ENCODE measurements around the gene CACNA1E. TPM values are rescaled to one million over a fixed set of nuclear protein-coding genes. Genes with fewer than 3 reads are reported as not detected.

The CACNA1E gene
- total RNA-seq, 1 donor from 2014 or later: not detected

DNA sequence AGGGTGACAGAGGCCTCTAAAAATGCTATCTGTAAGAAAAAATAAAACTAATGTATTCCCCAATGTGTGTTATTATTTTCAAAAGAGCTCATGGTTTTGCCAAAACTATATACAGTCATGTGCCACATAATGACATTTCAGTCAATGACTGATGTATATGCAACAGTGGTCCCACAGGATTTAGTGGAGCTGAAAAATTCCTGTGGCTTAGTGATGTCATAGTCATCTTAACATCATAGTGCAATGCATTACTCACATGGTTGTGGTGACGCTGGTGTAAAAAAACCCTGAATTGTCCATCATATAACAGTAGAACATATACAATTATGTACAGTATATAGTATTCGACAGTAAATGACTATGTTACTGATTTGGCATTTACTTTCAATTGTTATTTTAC lies 172.4 kb downstream of the CACNA1E start:
- TF ChIP-seq POLR2A (IDR thresholded peaks at IDR 0.05) (no peak), POLR2AphosphoS5 (IDR thresholded peaks at IDR 0.05; ENCODE audit: insufficient read depth in 1 of 2, low read depth in 1 of 2) (no peak), CTCF (IDR thresholded peaks at IDR 0.05) (no peak)
- H3K9me3 ChIP-seq: no peaks in the 10 kb centered on the region
- H3K27me3 ChIP-seq: no peaks in the 10 kb centered on the region
- no peak for DNase-seq (ENCODE audit: extremely low spot score in 2 of 2)
- H3K4me3 ChIP-seq: no peak overlapping the region
- no peak overlapping the region for H3K27ac ChIP-seq
- intact Hi-C loops (cut with DNase I): no loop called here
- no peaks in the 10 kb centered on the region for H3K36me3 ChIP-seq
- no peaks in the 10 kb centered on the region for H3K4me1 ChIP-seq

- no peak for DNase-seq (ENCODE audit: extremely low spot score in 2 of 2)
- intact Hi-C loops (cut with DNase I): no loop called here
- Histone ChIP-seq H3K9me3 (no peaks in the 10 kb centered on the region), H3K27me3 (no peaks in the 10 kb centered on the region), H3K27ac (no peak overlapping the region), H3K36me3 (no peaks in the 10 kb centered on the region), H3K4me3 (no peak overlapping the region), H3K4me1 (no peaks in the 10 kb centered on the region)
- TF ChIP-seq POLR2AphosphoS5 (IDR thresholded peaks at IDR 0.05; ENCODE audit: insufficient read depth in 1 of 2, low read depth in 1 of 2) (no peak), CTCF (IDR thresholded peaks at IDR 0.05) (no peak), POLR2A (IDR thresholded peaks at IDR 0.05) (no peak)
These were observed 173.2 kb downstream of the CACNA1E start for GRCh38 chr1:181656491-181656890.

DNA sequence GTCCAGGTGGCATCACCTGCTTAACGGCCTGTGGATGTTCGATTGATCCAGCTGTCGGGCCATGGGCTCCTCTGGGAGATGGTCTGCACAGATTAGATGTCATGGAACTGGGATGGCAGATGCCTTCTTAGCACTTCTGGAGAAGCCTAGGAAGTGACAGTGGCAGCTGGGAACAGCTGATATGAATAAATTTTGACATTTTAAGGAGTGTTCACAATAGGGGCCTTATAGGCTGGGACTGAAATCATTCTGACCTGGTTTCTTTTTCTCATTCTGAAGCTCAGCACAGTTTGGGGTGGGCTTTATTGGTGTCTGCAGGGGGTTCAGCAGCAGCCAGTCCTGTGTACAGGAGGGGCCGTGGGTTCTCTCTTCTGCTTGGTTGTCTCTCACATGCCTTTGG lies 175.3 kb downstream of the CACNA1E start:
- no peak for DNase-seq (ENCODE audit: extremely low spot score in 2 of 2)
- Histone ChIP-seq H3K4me1 (no peaks in the 10 kb centered on the region), H3K27me3 (no peaks in the 10 kb centered on the region), H3K27ac (no peak overlapping the region), H3K36me3 (no peaks in the 10 kb centered on the region), H3K4me3 (no peak overlapping the region), H3K9me3 (no peaks in the 10 kb centered on the region)
- intact Hi-C loops (cut with DNase I): no loop called here
- TF ChIP-seq POLR2AphosphoS5 (IDR thresholded peaks at IDR 0.05; ENCODE audit: insufficient read depth in 1 of 2, low read depth in 1 of 2): no peak
- no peak for TF ChIP-seq POLR2A (IDR thresholded peaks at IDR 0.05)

DNA sequence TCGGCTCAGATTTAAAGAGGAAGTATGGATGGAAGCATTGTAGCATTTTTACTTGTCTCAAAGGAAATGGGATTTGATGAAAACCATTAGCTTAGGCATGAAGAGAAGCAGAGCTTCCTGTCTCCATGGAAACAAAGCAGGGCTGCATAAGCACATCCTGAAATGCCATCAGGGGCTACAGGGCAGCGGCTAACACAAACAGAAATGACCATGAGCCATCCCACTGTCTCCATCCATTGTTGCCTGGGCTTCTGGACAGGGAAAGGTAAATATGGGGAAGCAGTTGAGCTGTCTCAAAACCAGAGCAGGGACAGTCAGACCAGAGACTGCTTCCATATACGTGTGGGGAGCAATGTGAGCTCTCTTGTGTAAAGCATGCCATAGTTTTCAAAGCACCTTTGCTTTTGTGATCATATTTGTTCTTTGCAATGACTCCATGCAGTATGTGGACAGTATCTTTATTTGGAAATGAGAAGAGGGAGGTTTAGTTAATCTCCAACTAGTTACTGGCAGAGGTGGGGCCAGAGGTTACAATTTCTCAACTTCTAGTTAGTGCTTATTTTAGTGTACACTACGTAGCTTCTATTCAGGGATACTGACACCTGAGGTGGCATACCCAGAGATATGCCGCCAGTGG lies 176.1 kb downstream of the CACNA1E start:
- no peak for TF ChIP-seq CTCF (IDR thresholded peaks at IDR 0.05)
- no peak for TF ChIP-seq POLR2AphosphoS5 (IDR thresholded peaks at IDR 0.05; ENCODE audit: insufficient read depth in 1 of 2, low read depth in 1 of 2)
- no peak for TF ChIP-seq POLR2A (IDR thresholded peaks at IDR 0.05)

GRCh38 chr1:181660621-181661020 lies 177.3 kb downstream of the CACNA1E start:
- intact Hi-C loops (cut with DNase I): no loop called here
- H3K4me3 ChIP-seq: no peak overlapping the region
- H3K27ac ChIP-seq: no peak overlapping the region
- no peaks in the 10 kb centered on the region for H3K9me3 ChIP-seq
- TF ChIP-seq POLR2A (IDR thresholded peaks at IDR 0.05) (no peak), POLR2AphosphoS5 (IDR thresholded peaks at IDR 0.05; ENCODE audit: insufficient read depth in 1 of 2, low read depth in 1 of 2) (no peak), CTCF (IDR thresholded peaks at IDR 0.05) (no peak)
- no peaks in the 10 kb centered on the region for H3K27me3 ChIP-seq
- no peak for DNase-seq (ENCODE audit: extremely low spot score in 2 of 2)
- no peaks in the 10 kb centered on the region for H3K4me1 ChIP-seq
- no peaks in the 10 kb centered on the region for H3K36me3 ChIP-seq

More for the DNA sequence above, 176.1 kb downstream of the CACNA1E start:
- no peak overlapping the region for H3K27ac ChIP-seq
- no peaks in the 10 kb centered on the region for H3K9me3 ChIP-seq
- no peaks in the 10 kb centered on the region for H3K36me3 ChIP-seq
- DNase-seq (ENCODE audit: extremely low spot score in 2 of 2): no peak
- intact Hi-C loops (cut with DNase I): no loop called here
- no peaks in the 10 kb centered on the region for H3K4me1 ChIP-seq
- H3K4me3 ChIP-seq: no peak overlapping the region
- H3K27me3 ChIP-seq: no peaks in the 10 kb centered on the region
